ENCODE results near the gene KICS2.

The KICS2 gene

GRCh38 chr12:64240781-64241180, 18.7 kb upstream of the KICS2 start:
- Histone ChIP-seq H2AFZ (ENCODE audit: low read length) (no peak overlapping the region), H3K4me3 (ENCODE audit: low read length) (no peak overlapping the region)

GRCh38 chr12:64237382-64237781, 15.3 kb upstream of the KICS2 start:
- no peak for DNase-seq
- Histone ChIP-seq H3K36me3 (replicated peaks; ENCODE audit: insufficient read depth, low read length) (no peaks in the 10 kb centered on the region), H3K4me1 (ENCODE audit: low read length) (no peaks in the 10 kb centered on the region), H3F3A (ENCODE audit: insufficient read depth, low read length) (no peaks in the 10 kb centered on the region), H3K27me3 (replicated peaks; ENCODE audit: insufficient read depth, low read length) (no peaks in the 10 kb centered on the region), H3K27ac (ENCODE audit: low read length) (no peak overlapping the region), H3K4me3 (ENCODE audit: low read length) (no peak overlapping the region), H3K79me2 (ENCODE audit: low read length) (no peaks in the 10 kb centered on the region), H3K9me3 (replicated peaks; ENCODE audit: insufficient read depth, low read length) (no peaks in the 10 kb centered on the region), H2AFZ (ENCODE audit: low read length) (no peak overlapping the region), H3K4me2 (ENCODE audit: low read depth, low read length) (no peak overlapping the region), H3K9me2 (replicated peaks; ENCODE audit: insufficient read depth, low read length) (no peaks in the 10 kb centered on the region), H3K9ac (ENCODE audit: low read length) (no peak overlapping the region), H4K20me1 (ENCODE audit: insufficient read depth, low read length) (no peaks in the 10 kb centered on the region)
- TF ChIP-seq CTCF (IDR thresholded peaks at IDR 0.05; ENCODE audit: low read length), result no peak

More at GRCh38 chr12:64240781-64241180, 18.7 kb upstream of the KICS2 start:
- no peak for TF ChIP-seq EZH2phosphoT487 (IDR thresholded peaks at IDR 0.05; ENCODE audit: low read length)
- no peak for TF ChIP-seq EZH2 (optimal IDR thresholded peaks at IDR 0.05; ENCODE audit: low read depth, low read length)
- TF ChIP-seq CTCF (IDR thresholded peaks at IDR 0.05; ENCODE audit: low read length), result no peak
- H3K27me3 ChIP-seq (replicated peaks; ENCODE audit: insufficient read depth, low read length), result no peaks in the 10 kb centered on the region
- no peak for DNase-seq
- no peaks in the 10 kb centered on the region for H3K9me2 ChIP-seq (replicated peaks; ENCODE audit: insufficient read depth, low read length)
- no peaks in the 10 kb centered on the region for H4K20me1 ChIP-seq (ENCODE audit: insufficient read depth, low read length)
- H3K9me3 ChIP-seq (replicated peaks; ENCODE audit: insufficient read depth, low read length), result no peaks in the 10 kb centered on the region
- H3K27ac ChIP-seq (ENCODE audit: low read length), result no peak overlapping the region
- H3K79me2 ChIP-seq (ENCODE audit: low read length), result no peaks in the 10 kb centered on the region
- no peak overlapping the region for H3K9ac ChIP-seq (ENCODE audit: low read length)
- H3F3A ChIP-seq (ENCODE audit: insufficient read depth, low read length), result no peaks in the 10 kb centered on the region
- no peaks in the 10 kb centered on the region for H3K4me1 ChIP-seq (ENCODE audit: low read length)
- no peaks in the 10 kb centered on the region for H3K36me3 ChIP-seq (replicated peaks; ENCODE audit: insufficient read depth, low read length)
- no peak overlapping the region for H3K4me2 ChIP-seq (ENCODE audit: low read depth, low read length)

GRCh38 chr12:64236549-64236948, 14.5 kb upstream of the KICS2 start:
- Histone ChIP-seq H3K79me2 (ENCODE audit: low read length) (no peaks in the 10 kb centered on the region), H3K27me3 (replicated peaks; ENCODE audit: insufficient read depth, low read length) (no peaks in the 10 kb centered on the region), H3K4me2 (ENCODE audit: low read depth, low read length) (no peak overlapping the region), H3F3A (ENCODE audit: insufficient read depth, low read length) (no peaks in the 10 kb centered on the region), H3K27ac (ENCODE audit: low read length) (no peak overlapping the region), H4K20me1 (ENCODE audit: insufficient read depth, low read length) (no peaks in the 10 kb centered on the region), H3K9me2 (replicated peaks; ENCODE audit: insufficient read depth, low read length) (no peaks in the 10 kb centered on the region; the same call in 1 of the 2 replicates), H2AFZ (ENCODE audit: low read length) (no peak overlapping the region), H3K9me3 (replicated peaks; ENCODE audit: insufficient read depth, low read length) (no peaks in the 10 kb centered on the region), H3K4me1 (ENCODE audit: low read length) (no peaks in the 10 kb centered on the region), H3K9ac (ENCODE audit: low read length) (no peak overlapping the region), H3K4me3 (ENCODE audit: low read length) (no peak overlapping the region), H3K36me3 (replicated peaks; ENCODE audit: insufficient read depth, low read length) (no peaks in the 10 kb centered on the region)
- TF ChIP-seq CTCF (IDR thresholded peaks at IDR 0.05; ENCODE audit: low read length) (no peak), EZH2 (optimal IDR thresholded peaks at IDR 0.05; ENCODE audit: low read depth, low read length) (no peak), EZH2phosphoT487 (IDR thresholded peaks at IDR 0.05; ENCODE audit: low read length) (no peak)
- no peak for DNase-seq
